Stimulated activated CD8-positive, alpha-beta memory T cell treated with anti-CD3 and anti-CD28 coated beads, Interleukin-4, amount 100 ng/mL, for 24 hours (primary cell): ENCODE results near the gene LRPAP1.
"Not testable (repeated sequence)": the region's sequence is repeated elsewhere in the genome, so short reads cannot be mapped to it uniquely, and the experiment has no call there.

Experiments
- DNase-seq: peaks from one replicate; pipeline ENCODE4 v3.0.0-alpha.2; 2020; ENCODE audit warnings: low read depth

The LRPAP1 gene, protein sequence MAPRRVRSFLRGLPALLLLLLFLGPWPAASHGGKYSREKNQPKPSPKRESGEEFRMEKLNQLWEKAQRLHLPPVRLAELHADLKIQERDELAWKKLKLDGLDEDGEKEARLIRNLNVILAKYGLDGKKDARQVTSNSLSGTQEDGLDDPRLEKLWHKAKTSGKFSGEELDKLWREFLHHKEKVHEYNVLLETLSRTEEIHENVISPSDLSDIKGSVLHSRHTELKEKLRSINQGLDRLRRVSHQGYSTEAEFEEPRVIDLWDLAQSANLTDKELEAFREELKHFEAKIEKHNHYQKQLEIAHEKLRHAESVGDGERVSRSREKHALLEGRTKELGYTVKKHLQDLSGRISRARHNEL

DNA sequence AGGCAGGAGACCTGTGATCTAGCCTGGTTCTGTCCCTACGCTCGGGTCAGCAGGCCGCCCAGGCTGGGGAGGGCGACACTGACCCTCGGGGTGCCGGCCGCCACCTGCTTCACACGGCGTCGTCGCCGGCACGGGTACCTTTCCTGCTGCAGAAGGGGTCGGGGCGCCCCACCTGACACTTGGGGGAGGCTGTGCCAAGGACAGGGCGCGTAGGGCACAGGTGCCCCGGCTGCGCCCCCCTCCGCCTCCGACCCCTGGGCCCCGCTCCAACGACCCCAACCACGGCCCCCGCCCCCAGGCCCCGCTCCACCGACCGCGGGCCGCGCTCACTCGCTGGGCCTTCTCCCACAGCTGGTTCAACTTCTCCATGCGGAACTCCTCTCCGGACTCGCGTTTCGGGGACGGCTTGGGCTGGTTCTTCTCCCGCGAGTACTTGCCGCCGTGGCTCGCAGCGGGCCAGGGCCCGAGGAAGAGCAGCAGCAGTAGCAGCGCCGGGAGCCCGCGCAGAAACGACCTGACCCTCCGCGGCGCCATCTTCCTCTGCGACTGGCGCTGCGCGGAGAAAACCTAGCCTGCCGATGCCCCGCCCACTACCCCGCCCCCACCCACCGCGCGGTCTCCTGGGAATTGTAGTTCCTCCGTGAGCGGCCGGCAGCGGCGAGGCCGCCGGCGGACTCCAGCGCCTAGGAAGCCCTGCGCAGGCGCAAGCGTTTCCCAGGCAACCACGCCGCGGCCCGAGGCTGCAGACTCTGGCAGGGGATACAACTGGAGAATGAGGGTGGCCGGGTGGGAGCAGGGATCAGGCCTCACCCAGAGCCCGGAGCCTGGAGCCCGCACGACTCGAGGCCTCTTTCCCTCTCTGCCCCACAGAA lies at the start of gene LRPAP1:
Gene LRPAP1 (minus strand): TSS at position 544 of the 872 bp plus-strand sequence. CDS start 10 bp downstream, at position 534.
- peak; percentile 90 for DNase-seq

- not testable (repeated sequence) for DNase-seq
Observed at GRCh38 chr4:3581334-3582090, 49.3 kb upstream of the LRPAP1 start.

DNA sequence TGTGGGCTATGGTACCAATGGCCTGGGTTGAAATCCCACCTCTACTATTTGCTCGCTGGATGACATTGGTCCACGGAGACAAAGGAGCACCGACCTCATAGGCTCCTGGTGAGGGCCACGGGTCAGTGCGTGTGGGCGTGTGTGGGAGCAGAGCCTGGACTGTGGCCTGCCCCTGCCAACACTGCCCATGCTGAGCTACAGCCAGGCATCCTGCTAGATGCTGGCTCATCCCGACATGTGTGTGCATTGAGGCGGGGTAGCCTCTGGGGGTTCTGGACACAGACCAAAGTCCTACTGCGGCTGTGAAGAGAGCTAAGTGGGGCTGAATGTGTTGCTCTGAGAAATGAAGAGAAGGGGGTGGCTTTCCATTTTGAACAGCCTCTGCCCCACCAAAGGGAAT lies 48.6 kb upstream of the LRPAP1 start:
- not testable (repeated sequence) for DNase-seq

DNA sequence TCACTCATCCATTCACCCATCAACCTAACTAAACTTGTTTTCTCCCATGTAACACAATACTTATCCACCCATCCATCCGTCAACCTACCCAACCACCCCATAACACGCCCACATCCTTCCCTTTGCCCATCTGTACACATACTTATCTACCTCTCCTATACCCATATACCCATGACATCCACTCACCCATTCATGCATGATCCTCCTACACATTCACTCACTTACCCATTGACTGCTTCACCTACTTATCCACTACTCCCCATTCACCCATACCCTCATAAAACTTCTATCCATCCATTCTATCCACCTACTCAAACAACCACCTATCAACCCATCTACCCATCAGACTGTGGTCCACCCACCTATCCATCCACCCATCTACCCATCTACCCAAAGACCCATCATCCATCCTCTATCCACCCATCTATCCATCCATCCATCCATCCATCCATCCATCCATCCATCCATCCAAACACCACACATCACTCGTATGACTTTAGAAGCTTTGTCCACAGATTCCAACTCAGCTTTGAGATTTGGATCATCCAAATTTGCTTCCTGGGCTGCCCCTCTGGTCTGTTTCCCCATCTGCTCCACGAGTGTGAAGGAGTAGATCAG lies 46.4 kb upstream of the LRPAP1 start:
- not testable (repeated sequence) for DNase-seq

DNA sequence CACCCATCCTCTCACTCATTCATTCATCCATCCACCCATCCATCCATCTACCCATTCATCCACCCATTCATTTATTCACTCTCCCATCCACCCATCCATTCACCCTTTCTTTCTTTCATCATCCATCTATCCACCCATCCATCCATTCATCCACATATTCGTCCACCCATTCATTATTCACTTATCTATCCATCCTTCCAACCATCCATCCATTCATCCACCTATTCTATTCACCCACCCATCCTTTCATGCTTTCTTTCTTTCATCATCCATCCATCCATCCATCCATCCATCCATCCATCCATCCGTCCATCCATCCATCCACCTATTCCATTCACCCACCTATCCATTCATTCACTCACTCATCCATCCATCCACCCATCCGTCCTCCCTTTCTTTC lies 45.8 kb upstream of the LRPAP1 start:
- not testable (repeated sequence) for DNase-seq

GRCh38 chr4:3577208-3577892 lies 45.1 kb upstream of the LRPAP1 start:
- DNase-seq, result not testable (repeated sequence)

DNA sequence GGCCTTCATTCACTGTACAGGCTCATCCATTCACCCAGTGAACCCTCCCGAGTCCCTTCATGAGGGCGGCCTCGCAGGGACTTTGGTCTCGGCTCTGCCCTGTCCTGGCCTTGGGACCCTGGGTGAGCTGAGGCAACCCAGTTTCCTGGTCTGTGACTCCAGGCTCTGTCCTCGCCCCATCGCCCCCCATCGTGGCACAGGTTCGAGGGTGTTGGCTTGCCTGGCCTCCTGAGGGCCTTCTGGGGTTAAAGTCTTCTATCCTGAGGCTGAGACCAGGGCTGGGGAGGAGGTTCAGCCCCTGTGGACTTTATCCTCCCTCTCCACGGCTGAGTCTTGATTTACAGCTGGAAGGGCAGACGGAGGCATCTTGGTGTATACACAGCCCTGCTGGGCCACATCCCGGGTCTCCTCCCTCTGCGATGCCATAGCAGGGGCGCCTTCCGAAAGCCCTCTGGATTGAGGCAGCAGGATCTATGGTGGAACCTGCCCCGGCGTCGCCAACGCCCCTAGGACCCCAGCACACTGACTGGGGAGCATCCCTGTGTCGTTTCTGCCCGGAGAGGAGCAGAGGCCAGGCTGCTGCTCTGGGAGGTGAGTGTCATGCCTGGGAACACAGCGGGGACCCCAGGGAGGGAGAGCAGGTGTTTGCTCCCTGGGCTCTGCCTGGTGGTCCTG lies 44.4 kb upstream of the LRPAP1 start:
- DNase-seq, result not testable (repeated sequence)

DNA sequence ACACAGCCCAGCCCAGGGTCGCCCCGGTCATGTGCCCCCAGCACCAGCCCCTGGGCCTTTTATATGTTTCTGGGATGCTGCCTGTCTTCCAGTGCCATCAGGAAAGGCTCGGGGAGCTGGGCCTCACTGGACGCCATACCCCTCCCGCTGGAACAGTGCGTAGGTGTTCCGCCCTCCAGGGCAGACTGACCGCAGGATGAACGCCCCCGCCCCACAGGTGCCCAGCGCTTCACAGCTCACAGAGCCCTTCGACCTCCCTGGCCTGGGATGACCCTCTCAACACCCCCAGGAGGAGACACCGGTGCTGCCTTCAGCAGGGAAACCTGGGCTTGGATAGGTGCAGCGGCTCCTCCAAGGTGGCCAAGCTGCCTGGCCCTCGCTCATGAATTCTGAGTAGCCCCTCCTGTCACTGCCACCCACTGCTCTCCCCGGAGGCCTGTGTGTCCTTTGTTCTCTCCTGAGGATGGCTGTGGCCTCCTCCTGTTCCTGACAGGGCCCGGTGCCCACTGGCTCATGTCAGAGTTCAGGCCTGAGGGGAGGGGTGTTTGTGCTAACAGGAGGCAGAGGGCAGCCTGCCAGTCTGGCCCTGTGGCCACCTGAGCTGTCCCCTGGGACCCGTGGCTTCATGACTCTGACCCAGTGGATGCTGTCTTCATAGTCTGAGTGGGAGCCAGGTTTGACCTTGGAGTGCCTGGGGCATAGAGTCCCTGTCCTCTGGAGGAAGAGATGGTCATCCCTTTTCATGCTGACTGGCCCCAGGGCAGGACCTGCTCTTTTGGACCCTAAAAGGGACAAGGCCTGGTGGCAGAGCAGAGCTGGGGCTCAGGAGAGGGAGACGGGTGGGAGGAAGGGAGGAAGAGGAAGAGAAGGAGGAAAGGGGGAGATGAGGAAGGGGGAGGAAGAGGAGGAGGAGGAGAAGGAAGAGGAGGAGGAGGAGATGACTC lies 43.5 kb upstream of the LRPAP1 start:
- DNase-seq, result not testable (repeated sequence)

GRCh38 chr4:3574865-3575264 lies 42.6 kb upstream of the LRPAP1 start:
- not testable (repeated sequence) for DNase-seq

DNA sequence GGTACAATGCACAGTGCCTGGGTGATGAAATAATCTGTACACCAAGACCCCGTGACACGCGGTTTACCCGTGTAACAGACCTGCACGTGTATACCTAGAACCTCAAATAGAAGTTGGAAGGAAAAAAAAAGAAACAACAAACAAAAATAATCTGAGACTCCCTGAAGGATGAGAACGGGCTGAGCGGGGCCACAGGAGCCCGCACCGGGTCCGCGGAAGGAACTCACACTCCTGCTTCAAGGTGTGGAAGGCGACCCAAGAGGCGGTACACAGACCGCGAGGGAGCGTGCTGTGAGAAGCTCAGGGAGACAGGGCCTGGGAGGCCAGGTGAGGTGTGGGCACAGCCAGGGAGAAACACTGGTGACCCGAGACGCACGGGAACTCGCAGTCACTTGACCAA lies 42.1 kb upstream of the LRPAP1 start:
- not testable (repeated sequence) for DNase-seq

DNA sequence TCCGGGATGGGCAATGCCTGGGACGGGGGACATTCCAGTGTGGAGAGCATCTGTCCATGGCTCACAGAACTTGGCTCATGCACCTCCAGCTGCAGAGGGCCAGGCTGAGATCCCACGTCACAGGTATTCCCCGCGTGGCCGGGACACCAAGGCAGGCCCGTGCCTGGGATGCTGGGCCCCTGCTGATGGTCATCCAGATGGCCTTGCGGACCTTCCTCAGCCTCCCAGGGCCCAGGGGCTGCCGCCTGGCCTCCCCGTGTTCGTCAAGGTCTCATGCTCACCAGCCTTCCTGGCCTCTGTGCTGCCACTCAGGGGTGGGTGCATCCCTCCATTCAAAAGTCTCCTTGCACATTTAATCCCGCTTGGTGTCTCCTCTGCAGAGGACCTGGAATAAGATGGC lies 40.9 kb upstream of the LRPAP1 start:
- DNase-seq, result no peak

GRCh38 chr4:3572363-3572762 lies 40.1 kb upstream of the LRPAP1 start:
- DNase-seq, result no peak

DNA sequence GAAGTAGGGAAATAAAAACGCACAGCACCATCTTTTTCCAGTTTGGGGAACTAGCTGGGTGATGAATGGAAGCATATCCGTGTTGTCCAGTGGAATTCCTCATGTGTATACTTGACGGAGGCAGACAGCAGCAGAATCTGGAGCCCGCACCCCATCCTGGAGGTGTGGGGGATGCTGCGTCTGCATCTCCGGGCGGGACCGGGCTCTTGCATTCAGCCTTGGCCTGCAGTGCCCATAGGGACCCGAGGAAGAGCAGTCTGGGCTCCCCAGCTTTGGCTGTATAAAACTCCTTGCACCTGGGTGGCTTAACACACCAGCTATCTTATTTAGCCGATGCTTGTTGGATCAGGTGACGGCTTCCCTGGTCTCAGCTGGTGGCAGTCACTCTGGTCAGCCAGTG lies 39.7 kb upstream of the LRPAP1 start:
- DNase-seq, result no peak

DNA sequence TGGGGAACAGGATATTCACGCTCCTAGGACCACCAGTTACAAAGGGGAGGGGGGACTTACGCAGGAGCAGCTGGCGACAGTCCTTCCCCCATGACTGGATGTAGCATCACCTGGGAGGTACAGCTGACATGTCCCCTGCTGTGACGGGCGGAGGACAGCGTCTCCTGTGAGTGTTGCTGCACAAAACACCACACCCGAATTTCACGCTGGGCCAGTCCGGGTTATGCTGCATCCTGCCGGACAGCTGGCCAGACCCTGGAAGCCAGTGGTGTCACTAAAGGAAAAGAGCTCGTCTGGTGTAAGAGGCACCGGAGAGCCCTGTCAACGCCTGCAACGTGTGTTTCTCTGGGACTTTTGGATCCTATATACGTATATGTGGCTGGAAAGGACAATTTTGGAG lies 38.7 kb upstream of the LRPAP1 start:
- not testable (repeated sequence) for DNase-seq

DNA sequence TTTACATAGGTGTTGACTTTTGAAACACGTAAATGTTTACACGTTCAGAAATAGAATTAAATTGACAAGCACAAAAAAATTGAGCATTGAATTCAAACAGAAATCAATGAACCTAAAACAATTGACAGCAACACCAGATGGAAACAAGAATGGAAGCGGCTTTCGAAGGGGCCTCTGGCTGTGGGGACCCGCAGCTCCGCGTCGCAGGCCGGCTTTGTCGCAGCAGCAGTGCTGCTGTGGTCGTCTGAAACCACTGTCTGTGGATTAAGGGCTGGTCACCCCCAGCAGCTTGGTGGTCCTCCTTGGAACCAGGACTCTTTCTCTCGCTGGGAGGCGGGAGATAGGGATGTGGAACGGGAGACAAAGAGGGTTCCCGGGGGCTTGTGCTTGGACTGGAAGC lies 37.4 kb upstream of the LRPAP1 start:
- not testable (repeated sequence) for DNase-seq

GRCh38 chr4:3566701-3567100 lies 34.5 kb upstream of the LRPAP1 start:
- not testable (repeated sequence) for DNase-seq

- DNase-seq, result not testable (repeated sequence)
Observed at GRCh38 chr4:3566301-3566700, 34.1 kb upstream of the LRPAP1 start.

- not testable (repeated sequence) for DNase-seq
Observed at GRCh38 chr4:3564948-3565347, 32.7 kb upstream of the LRPAP1 start.

DNA sequence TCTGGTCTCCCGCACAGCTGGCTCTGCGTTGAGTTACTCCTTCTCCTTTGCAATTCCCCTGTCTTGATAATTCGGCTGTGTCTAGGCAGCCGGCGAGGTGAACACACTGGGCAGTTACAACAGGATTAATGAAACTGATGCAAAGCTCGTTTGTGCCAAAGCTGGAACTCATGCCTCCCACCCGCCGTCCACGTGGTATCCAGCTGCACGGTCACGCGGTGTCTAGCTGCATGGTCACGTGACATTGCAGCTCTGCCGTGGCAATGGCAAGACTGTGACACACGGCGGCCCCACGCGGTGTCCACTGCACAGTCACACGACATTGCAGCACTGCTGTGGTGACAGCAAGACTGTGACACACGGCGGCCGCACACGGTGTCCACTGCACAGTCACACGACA lies 31.2 kb upstream of the LRPAP1 start:
- no peak for DNase-seq
